ENCODE results near the gene SPX.

SPX gene, protein sequence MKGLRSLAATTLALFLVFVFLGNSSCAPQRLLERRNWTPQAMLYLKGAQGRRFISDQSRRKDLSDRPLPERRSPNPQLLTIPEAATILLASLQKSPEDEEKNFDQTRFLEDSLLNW

DNA sequence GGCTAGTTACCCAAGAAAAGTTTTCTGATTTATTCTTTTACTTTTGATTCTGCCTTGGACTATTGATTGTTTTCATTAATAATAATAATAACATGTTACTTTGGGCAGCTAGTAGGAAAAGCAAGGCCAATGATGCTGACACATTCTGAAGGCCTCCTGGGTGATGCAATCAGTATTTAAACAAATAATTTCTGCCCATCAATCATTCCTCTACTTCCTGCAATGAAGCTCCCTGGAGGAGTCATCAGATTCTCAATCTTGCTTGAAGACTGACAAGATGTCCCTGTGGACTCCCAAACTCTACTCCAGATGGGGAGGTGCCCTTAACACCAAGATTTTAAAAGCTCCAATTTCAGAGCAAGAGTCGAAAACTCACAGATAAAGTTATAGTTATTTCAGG lies at the start of gene SPX:
SPX (plus strand) TSS at position 244 of the 400 bp plus-strand sequence. CDS start 177 bp downstream, outside the sequence.
- Histone ChIP-seq H3K79me2 (ENCODE audit: insufficient read depth, low read length) (no peaks in the 10 kb centered on the region), H3K4me3 (ENCODE audit: low read depth in 1 of 2, low read length in 2 of 2) (no peak within 1 kb of the TSS), H3K27me3 (ENCODE audit: insufficient read depth, low read length, poor library complexity) (peaks cover 8% of the 10 kb centered on the region), H2AFZ (ENCODE audit: low read depth, low read length) (0 out of 2 replicates have a peak within 1 kb of the TSS, but pooled peaks have one; percentile 16), H3K27ac (ENCODE audit: low read length) (no peak within 1 kb of the TSS), H3K9me3 (ENCODE audit: insufficient read depth, low read length, severe bottlenecking) (no peaks in the 10 kb centered on the region), H3K4me2 (ENCODE audit: insufficient read depth, low read length) (no peak within 1 kb of the TSS), H4K20me1 (ENCODE audit: insufficient read depth, low read length) (no peaks in the 10 kb centered on the region), H3K9ac (ENCODE audit: low read depth, low read length) (no peak within 1 kb of the TSS), H3K4me1 (ENCODE audit: insufficient read depth, low read length) (no peaks in the 10 kb centered on the region), H3K36me3 (ENCODE audit: insufficient read depth, low read length) (no peaks in the 10 kb centered on the region)
- ATAC-seq (ENCODE audit: insufficient read depth, low read depth) (no peak), DNase-seq (no peak)
- TF ChIP-seq, protein P1, sequence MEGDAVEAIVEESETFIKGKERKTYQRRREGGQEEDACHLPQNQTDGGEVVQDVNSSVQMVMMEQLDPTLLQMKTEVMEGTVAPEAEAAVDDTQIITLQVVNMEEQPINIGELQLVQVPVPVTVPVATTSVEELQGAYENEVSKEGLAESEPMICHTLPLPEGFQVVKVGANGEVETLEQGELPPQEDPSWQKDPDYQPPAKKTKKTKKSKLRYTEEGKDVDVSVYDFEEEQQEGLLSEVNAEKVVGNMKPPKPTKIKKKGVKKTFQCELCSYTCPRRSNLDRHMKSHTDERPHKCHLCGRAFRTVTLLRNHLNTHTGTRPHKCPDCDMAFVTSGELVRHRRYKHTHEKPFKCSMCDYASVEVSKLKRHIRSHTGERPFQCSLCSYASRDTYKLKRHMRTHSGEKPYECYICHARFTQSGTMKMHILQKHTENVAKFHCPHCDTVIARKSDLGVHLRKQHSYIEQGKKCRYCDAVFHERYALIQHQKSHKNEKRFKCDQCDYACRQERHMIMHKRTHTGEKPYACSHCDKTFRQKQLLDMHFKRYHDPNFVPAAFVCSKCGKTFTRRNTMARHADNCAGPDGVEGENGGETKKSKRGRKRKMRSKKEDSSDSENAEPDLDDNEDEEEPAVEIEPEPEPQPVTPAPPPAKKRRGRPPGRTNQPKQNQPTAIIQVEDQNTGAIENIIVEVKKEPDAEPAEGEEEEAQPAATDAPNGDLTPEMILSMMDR (IDR thresholded peaks at IDR 0.05; ENCODE audit: borderline replicate concordance, extremely low read depth, low read length, poor library complexity, severe bottlenecking) = no peak
- TF ChIP-seq EZH2 (IDR thresholded peaks at IDR 0.05; ENCODE audit: borderline replicate concordance, low read depth, low read length, severe bottlenecking) = no peak

DNA sequence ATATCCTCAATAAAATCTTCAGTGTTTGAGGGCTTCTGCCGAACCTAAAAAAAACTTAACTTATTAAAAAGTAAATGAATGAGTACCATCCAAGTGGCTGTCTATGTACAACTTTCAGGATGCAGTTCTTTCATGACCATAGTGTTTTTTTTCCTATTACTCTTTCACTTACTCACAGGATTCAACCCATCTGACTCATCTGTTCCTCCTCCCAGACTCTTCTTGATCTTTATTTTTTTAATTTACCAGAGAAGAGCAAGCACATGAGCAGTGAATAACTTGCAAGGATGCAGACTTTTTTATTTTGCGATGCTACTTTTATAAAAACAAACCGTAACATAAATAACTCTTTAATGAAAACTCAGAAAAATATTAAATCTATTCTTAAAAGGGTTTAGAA lies 49.1 kb upstream of the SPX start:
- Histone ChIP-seq H4K20me1 (ENCODE audit: insufficient read depth, low read length) (no peaks in the 10 kb centered on the region), H3K4me2 (ENCODE audit: insufficient read depth, low read length) (no peak overlapping the region), H3K9ac (ENCODE audit: low read depth, low read length) (no peak overlapping the region), H3K79me2 (ENCODE audit: insufficient read depth, low read length) (no peaks in the 10 kb centered on the region), H2AFZ (ENCODE audit: low read depth, low read length) (no peak overlapping the region), H3K4me3 (ENCODE audit: low read depth in 1 of 2, low read length in 2 of 2) (no peak overlapping the region), H3K4me1 (ENCODE audit: insufficient read depth, low read length) (no peaks in the 10 kb centered on the region), H3K27me3 (ENCODE audit: insufficient read depth, low read length, poor library complexity) (no peaks in the 10 kb centered on the region), H3K9me3 (ENCODE audit: insufficient read depth, low read length, severe bottlenecking) (no peaks in the 10 kb centered on the region), H3K36me3 (ENCODE audit: insufficient read depth, low read length) (peaks cover 82% of the 10 kb centered on the region), H3K27ac (ENCODE audit: low read length) (no peak overlapping the region)
- no peak for DNase-seq
- ATAC-seq (ENCODE audit: insufficient read depth, low read depth) = no peak
- TF ChIP-seq, protein P1 (IDR thresholded peaks at IDR 0.05; ENCODE audit: borderline replicate concordance, extremely low read depth, low read length, poor library complexity, severe bottlenecking) = no peak
- no peak for TF ChIP-seq EZH2 (IDR thresholded peaks at IDR 0.05; ENCODE audit: borderline replicate concordance, low read depth, low read length, severe bottlenecking)

GRCh38 chr12:21478756-21479455 lies 47.2 kb upstream of the SPX start:
- Histone ChIP-seq H3K4me3 (ENCODE audit: low read depth in 1 of 2, low read length in 2 of 2) (no peak overlapping the region), H3K27me3 (ENCODE audit: insufficient read depth, low read length, poor library complexity) (no peaks in the 10 kb centered on the region), H4K20me1 (ENCODE audit: insufficient read depth, low read length) (no peaks in the 10 kb centered on the region), H3K27ac (ENCODE audit: low read length) (no peak overlapping the region), H2AFZ (ENCODE audit: low read depth, low read length) (no peak overlapping the region), H3K36me3 (ENCODE audit: insufficient read depth, low read length) (peaks cover 83% of the 10 kb centered on the region), H3K9ac (ENCODE audit: low read depth, low read length) (no peak overlapping the region), H3K4me1 (ENCODE audit: insufficient read depth, low read length) (no peaks in the 10 kb centered on the region), H3K9me3 (ENCODE audit: insufficient read depth, low read length, severe bottlenecking) (no peaks in the 10 kb centered on the region), H3K4me2 (ENCODE audit: insufficient read depth, low read length) (no peak overlapping the region), H3K79me2 (ENCODE audit: insufficient read depth, low read length) (no peaks in the 10 kb centered on the region)
- DNase-seq (no peak), ATAC-seq (ENCODE audit: insufficient read depth, low read depth) (peak; percentile 52; the same call in 2 of the 3 replicates)
- TF ChIP-seq, protein P1 (IDR thresholded peaks at IDR 0.05; ENCODE audit: borderline replicate concordance, extremely low read depth, low read length, poor library complexity, severe bottlenecking) = no peak
- TF ChIP-seq EZH2 (IDR thresholded peaks at IDR 0.05; ENCODE audit: borderline replicate concordance, low read depth, low read length, severe bottlenecking) = no peak
